HFFc6 (cell line): ENCODE data around the gene UPF1. TPM values are rescaled to one million over a fixed set of nuclear protein-coding genes. Genes with fewer than 3 reads are reported as not detected.

Source experiments
- DNase-seq: peaks from one replicate; pipeline ENCODE4 v3.0.0-alpha.2; 2018
- H3K27ac Mint-ChIP-seq: 2 replicates; pipeline ENCODE4 v1.8.0; 2020; ENCODE audit warnings: mild to moderate bottlenecking, mixed read lengths
- H3K27me3 Mint-ChIP-seq: 2 replicates; pipeline ENCODE4 v1.8.0; 2021; ENCODE audit warnings: mild to moderate bottlenecking, moderate library complexity, mixed read lengths; ENCODE audit not compliant: insufficient read depth
- H3K36me3 Mint-ChIP-seq: 2 replicates; pipeline ENCODE4 v1.8.0; 2021; ENCODE audit warnings: low read depth, mixed read lengths
- H3K4me1 Mint-ChIP-seq: 2 replicates; pipeline ENCODE4 v1.8.0; 2020; ENCODE audit warnings: low read depth, mixed read lengths
- H3K4me3 Mint-ChIP-seq: 2 replicates; pipeline ENCODE4 v1.8.0; 2020; ENCODE audit warnings: mild to moderate bottlenecking, moderate library complexity, mixed read lengths
- H3K9me3 Mint-ChIP-seq: 2 replicates; pipeline ENCODE4 v1.8.0; 2020; ENCODE audit warnings: mild to moderate bottlenecking, mixed read lengths
- total RNA-seq, 6 experiments: library from RNA; stranded (reverse); fragmentation: NEBNext Ultra II Directional; extraction: Animal tissue kit (Norgen Biotek cat#: 25700); gene quantifications; 2 replicates in 1 of 6; 3 replicates in 5 of 6; pipeline ENCODE4 v1.2.3, GENCODE V29; 2021
- TF ChIP-seq, protein P1 (sequence below): fragments of 200-600 bp; sonication (generic); IDR thresholded peaks from 2 replicates; pipeline ENCODE4 v1.5.0; 2021; ENCODE audit warnings: antibody characterized with exemption, mild to moderate bottlenecking

The UPF1 gene
- total RNA-seq, 6 experiments from 2014 or later: 46.3 to 54.7 (median 51.4) TPM

DNA sequence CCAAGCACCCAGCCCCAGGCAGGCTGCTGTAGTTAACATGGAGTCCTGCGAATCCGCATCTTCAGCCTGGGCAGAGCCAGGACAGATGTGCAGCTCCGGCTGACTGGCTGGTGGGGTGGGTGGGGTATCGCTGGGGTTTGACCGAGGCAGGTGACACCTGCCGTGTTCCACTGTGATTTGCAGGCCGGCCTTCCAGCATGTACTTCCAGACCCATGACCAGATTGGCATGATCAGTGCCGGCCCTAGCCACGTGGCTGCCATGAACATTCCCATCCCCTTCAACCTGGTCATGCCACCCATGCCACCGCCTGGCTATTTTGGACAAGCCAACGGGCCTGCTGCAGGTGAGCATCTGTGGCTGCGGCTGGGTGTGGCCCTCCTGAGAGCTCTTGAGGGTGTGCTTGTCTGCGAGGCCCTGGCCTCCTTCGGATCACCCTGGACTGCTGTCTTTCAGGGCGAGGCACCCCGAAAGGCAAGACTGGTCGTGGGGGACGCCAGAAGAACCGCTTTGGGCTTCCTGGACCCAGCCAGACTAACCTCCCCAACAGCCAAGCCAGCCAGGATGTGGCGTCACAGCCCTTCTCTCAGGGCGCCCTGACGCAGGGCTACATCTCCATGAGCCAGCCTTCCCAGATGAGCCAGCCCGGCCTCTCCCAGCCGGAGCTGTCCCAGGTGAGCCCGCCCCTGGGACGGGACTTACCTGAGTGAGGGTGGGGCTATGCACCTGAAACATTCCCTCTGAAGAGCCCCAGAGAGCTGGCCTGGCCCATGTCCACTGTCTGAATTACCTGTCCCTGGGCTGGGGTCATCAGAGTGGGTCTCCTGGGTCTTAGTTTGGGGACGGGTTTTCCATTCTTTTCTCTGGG, 33.6 kb downstream of the UPF1 start:
- Mint-ChIP-seq H3K27ac (no peak overlapping the region), H3K4me3 (no peak overlapping the region), H3K36me3 (peaks cover 14% of the 10 kb centered on the region), H3K9me3 (no peaks in the 10 kb centered on the region), H3K4me1 (no peaks in the 10 kb centered on the region), H3K27me3 (peaks cover 2% of the 10 kb centered on the region)
- DNase-seq: no peak
- TF ChIP-seq, protein P1, sequence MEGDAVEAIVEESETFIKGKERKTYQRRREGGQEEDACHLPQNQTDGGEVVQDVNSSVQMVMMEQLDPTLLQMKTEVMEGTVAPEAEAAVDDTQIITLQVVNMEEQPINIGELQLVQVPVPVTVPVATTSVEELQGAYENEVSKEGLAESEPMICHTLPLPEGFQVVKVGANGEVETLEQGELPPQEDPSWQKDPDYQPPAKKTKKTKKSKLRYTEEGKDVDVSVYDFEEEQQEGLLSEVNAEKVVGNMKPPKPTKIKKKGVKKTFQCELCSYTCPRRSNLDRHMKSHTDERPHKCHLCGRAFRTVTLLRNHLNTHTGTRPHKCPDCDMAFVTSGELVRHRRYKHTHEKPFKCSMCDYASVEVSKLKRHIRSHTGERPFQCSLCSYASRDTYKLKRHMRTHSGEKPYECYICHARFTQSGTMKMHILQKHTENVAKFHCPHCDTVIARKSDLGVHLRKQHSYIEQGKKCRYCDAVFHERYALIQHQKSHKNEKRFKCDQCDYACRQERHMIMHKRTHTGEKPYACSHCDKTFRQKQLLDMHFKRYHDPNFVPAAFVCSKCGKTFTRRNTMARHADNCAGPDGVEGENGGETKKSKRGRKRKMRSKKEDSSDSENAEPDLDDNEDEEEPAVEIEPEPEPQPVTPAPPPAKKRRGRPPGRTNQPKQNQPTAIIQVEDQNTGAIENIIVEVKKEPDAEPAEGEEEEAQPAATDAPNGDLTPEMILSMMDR: no peak

DNA sequence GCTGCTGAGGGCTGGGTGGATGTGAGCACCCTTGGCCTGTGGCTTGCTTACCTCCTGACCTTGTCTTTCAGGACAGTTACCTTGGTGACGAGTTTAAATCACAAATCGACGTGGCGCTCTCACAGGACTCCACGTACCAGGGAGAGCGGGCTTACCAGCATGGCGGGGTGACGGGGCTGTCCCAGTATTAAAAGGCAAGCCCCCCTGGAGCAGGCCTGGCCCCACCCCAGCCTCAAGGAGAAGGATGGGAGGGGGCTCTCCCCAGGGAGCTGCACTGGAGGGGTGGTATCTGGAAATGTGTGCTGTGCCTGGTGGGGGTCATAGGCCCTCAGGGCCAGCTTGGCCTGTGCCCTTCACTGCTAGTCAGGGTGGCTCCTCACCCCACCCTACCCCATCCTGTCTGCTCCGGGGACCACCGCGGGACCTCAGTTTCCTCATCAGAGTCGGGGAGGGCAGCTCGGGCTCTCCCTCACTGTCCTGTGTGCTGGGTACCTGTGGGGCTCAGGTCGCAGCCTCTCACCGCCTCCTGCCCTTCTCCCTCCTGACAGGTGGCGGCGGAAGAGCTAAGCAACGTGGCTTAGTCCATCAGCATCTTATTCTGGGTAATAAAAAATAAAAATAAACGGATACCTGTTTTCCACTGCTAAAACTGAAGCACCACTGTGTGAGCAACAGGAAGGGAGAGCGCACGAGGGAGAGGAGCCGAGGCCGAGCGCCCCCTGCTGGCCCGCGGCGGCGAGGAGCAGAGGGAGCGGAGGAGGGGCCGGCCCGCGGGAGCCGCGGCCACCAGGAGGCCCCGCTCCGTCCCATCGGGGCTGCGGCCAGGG, 34.4 kb downstream of the UPF1 start:
- Mint-ChIP-seq H3K27me3 (peaks cover 5% of the 10 kb centered on the region), H3K36me3 (peaks cover 15% of the 10 kb centered on the region)

DNA sequence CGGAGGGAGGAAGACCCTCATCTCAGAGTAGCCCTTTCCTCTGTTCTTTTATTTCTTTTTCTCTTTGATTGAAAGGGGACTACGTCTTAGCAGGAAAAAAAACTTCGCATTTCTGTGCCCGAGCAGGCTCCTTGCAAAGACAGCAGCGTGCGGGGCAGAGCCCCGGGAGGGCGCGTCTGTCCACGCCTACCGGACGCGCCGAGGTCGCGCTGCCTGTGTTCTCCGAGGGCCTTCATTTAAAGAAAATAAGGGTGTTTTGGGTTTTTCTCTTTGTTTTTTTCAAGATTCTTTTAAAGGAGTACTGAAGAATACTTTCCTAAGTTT, 35.0 kb downstream of the UPF1 start:
- Mint-ChIP-seq H3K27ac (no peak overlapping the region), H3K36me3 (peaks cover 14% of the 10 kb centered on the region), H3K4me1 (no peaks in the 10 kb centered on the region), H3K4me3 (no peak overlapping the region), H3K27me3 (peaks cover 3% of the 10 kb centered on the region; the same call in 1 of the 2 replicates), H3K9me3 (no peaks in the 10 kb centered on the region)
- TF ChIP-seq, protein P1: peak; percentile 3
- no peak for DNase-seq

More for the DNA sequence above, 34.4 kb downstream of the UPF1 start:
- peak; percentile 26 for DNase-seq
- Mint-ChIP-seq H3K9me3 (no peaks in the 10 kb centered on the region), H3K27ac (no peak overlapping the region), H3K4me3 (no peak overlapping the region), H3K4me1 (no peaks in the 10 kb centered on the region)
- TF ChIP-seq, protein P1: peak; percentile 98

DNA sequence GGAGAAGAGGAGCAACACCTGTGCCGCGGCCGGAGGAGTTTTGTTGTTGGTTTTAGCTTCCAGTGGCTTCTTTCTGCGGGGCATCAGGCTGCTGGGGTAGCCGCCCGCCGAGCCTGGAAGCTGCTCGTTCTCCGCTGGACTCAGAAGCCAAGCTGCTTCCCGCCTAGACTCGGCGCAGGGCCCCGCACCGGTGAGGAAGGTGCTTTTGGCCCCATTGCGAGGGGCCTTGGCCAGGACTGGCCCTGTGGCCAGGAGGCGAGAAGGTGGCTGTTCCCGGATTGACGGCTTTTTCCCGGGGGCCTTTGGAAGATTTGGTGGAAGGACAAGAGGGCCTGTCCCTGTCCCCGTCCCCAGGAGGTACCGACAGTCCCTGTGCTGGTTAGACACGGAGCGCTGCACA, 35.4 kb downstream of the UPF1 start:
- Mint-ChIP-seq H3K9me3 (no peaks in the 10 kb centered on the region), H3K36me3 (peaks cover 14% of the 10 kb centered on the region), H3K4me3 (no peak overlapping the region), H3K27ac (no peak overlapping the region), H3K4me1 (no peaks in the 10 kb centered on the region), H3K27me3 (peaks cover 3% of the 10 kb centered on the region; the same call in 1 of the 2 replicates)
- TF ChIP-seq, protein P1: no peak
- DNase-seq: no peak

DNA sequence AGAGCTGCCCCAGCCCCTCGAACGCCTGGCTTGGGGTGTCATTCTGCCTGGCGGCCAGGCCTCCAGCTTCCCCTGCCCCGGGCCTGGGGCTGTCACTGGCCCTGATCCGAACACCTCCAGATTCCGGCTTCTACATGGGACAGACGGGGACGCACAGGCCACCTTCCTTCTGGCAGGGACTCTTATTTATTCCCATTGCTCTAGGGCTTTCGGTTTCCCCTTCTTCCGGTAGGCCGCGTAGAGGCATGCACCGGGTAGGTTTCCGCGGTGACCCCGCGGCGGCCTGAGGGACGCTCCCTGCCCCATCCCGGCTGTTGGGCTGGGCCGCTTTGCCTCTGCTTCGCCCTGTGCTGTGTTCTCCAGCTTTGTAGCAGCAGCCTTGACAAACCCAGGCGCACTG, 36.0 kb downstream of the UPF1 start:
- Mint-ChIP-seq H3K27ac (no peak overlapping the region), H3K9me3 (no peaks in the 10 kb centered on the region), H3K27me3 (peaks cover 3% of the 10 kb centered on the region; the same call in 1 of the 2 replicates), H3K4me1 (no peaks in the 10 kb centered on the region), H3K36me3 (peaks cover 14% of the 10 kb centered on the region), H3K4me3 (no peak overlapping the region)
- TF ChIP-seq, protein P1: no peak
- DNase-seq: no peak
